HepG2 (cell line): ENCODE data around the gene ZDHHC11. TPM values are rescaled to one million over a fixed set of nuclear protein-coding genes. Genes with fewer than 3 reads are reported as not detected.

ENCODE experiments used
- AGO1 ChIP-seq: fragments of 200-400 bp; formaldehyde crosslinking; IDR thresholded peaks from 2 replicates; pipeline ENCODE4 v1.6.1; 2017; ENCODE audit warnings: mild to moderate bottlenecking, low read depth, low read length, moderate library complexity; ENCODE audit not compliant: poor library complexity, severe bottlenecking
- AGO2 ChIP-seq: fragments of 200-400 bp; formaldehyde crosslinking; optimal IDR thresholded peaks from 2 replicates; pipeline ENCODE3; 2017; ENCODE audit warnings: mild to moderate bottlenecking, low read depth, low read length, moderate library complexity
- CAMTA2 ChIP-seq: sonication (generic); formaldehyde crosslinking; IDR thresholded peaks from 2 replicates; pipeline ENCODE4 v1.4.0; 2020; ENCODE audit warnings: mild to moderate bottlenecking, missing genetic modification reagents, borderline replicate concordance
- CBFB ChIP-seq: sonication (generic); formaldehyde crosslinking; IDR thresholded peaks from 2 replicates; pipeline ENCODE4 v1.4.0; 2020; ENCODE audit warnings: missing genetic modification reagents
- FOXK2 ChIP-seq: fragments of 450-650 bp; IDR thresholded peaks from 2 replicates; pipeline ENCODE4 v1.6.1; 2016
- GATAD1 ChIP-seq: IDR thresholded peaks from 2 replicates; pipeline ENCODE4 v1.6.1; 2016; ENCODE audit warnings: missing genetic modification reagents, missing compliant biosample characterization
- HHEX ChIP-seq: IDR thresholded peaks from 2 replicates; pipeline ENCODE4 v1.6.1; 2016; ENCODE audit warnings: control low read depth
- KDM5A ChIP-seq: fragments of 200-600 bp; sonication (generic); IDR thresholded peaks from 2 replicates; pipeline ENCODE4 v1.7.0; 2018; ENCODE audit warnings: antibody characterized with exemption, mild to moderate bottlenecking, low read length, borderline replicate concordance
- KLF16 ChIP-seq, 2 experiments: sonication (generic) in 1 of 2; formaldehyde crosslinking in 1 of 2; IDR thresholded peaks; 2 replicates each; pipeline versions ENCODE4 v1.6.1 to v1.8.0; 2016 to 2023; ENCODE audit warnings: missing genetic modification reagents in 2 of 2, missing compliant biosample characterization in 1 of 2
- NFKB2 ChIP-seq: sonication (generic); formaldehyde crosslinking; IDR thresholded peaks from 2 replicates; pipeline ENCODE4 v1.4.0; 2020; ENCODE audit warnings: missing genetic modification reagents, borderline replicate concordance
- RXRA ChIP-seq: sonication (generic); formaldehyde crosslinking; IDR thresholded peaks from 2 replicates; pipeline ENCODE4 v1.5.1; 2020; ENCODE audit warnings: missing genetic modification reagents
- SNAPC5 ChIP-seq: sonication (generic); formaldehyde crosslinking; IDR thresholded peaks from 2 replicates; pipeline ENCODE4 v1.8.1; 2023; ENCODE audit warnings: mild to moderate bottlenecking, missing genetic modification reagents, borderline replicate concordance
- SP4 ChIP-seq: sonication (generic); formaldehyde crosslinking; IDR thresholded peaks from 2 replicates; pipeline ENCODE4 v1.8.1; 2023; ENCODE audit warnings: mild to moderate bottlenecking, missing genetic modification reagents
- TMF1 ChIP-seq: sonication (generic); formaldehyde crosslinking; IDR thresholded peaks from 2 replicates; pipeline ENCODE4 v1.8.1; 2022; ENCODE audit warnings: low read depth, missing genetic modification reagents
- TRIM22 ChIP-seq: fragments of 450-650 bp; IDR thresholded peaks from 2 replicates; pipeline ENCODE4 v1.6.1; 2017
- ZMYM2 ChIP-seq: sonication (generic); formaldehyde crosslinking; IDR thresholded peaks from 2 replicates; pipeline ENCODE4 v1.8.0; 2022; ENCODE audit warnings: mild to moderate bottlenecking, missing genetic modification reagents
- ZNF276 ChIP-seq: sonication (generic); formaldehyde crosslinking; IDR thresholded peaks from 2 replicates; pipeline ENCODE4 v1.4.0; 2020; ENCODE audit warnings: mild to moderate bottlenecking, low read depth, missing genetic modification reagents
- ZNF367 ChIP-seq: sonication (generic); formaldehyde crosslinking; IDR thresholded peaks from 2 replicates; pipeline ENCODE4 v1.4.0; 2020; ENCODE audit warnings: missing genetic modification reagents, borderline replicate concordance
- ZNF563 ChIP-seq: sonication (generic); formaldehyde crosslinking; IDR thresholded peaks from 2 replicates; pipeline ENCODE4 v1.8.0; 2022; ENCODE audit warnings: mild to moderate bottlenecking, moderate library complexity, missing genetic modification reagents
- ZNF761 ChIP-seq: sonication (generic); formaldehyde crosslinking; conservative IDR thresholded peaks from 2 replicates; pipeline ENCODE4 v1.4.0; 2020; ENCODE audit warnings: mild to moderate bottlenecking, missing genetic modification reagents
- ZNF891 ChIP-seq: sonication (generic); formaldehyde crosslinking; IDR thresholded peaks from 2 replicates; pipeline ENCODE4 v1.5.0; 2020; ENCODE audit warnings: mild to moderate bottlenecking, missing genetic modification reagents
- polyA plus RNA-seq, 8 experiments: library from polyadenylated mRNA; depleted of rRNA in 3 of 8; stranded (reverse) in 7 of 8; unstranded in 1 of 8; fragments of >200 nt; fragmentation: Illumina TruSeq in 4 of 8; extraction: Trizol in 4 of 8; gene quantifications; 2 replicates each; pipeline versions ENCODE4 v1.2.1 to v1.2.3, GENCODE V29; 2011 to 2016; ENCODE audit warnings: low read depth in 4 of 8, missing spikeins in 1 of 8, mixed read lengths in 1 of 8; ENCODE audit not compliant: insufficient read depth in 1 of 8
- total RNA-seq, 5 experiments: library from RNA; depleted of rRNA; stranded (reverse); fragments of >200 nt; fragmentation: Illumina TruSeq; extraction: Trizol; gene quantifications; 2 replicates each; pipeline ENCODE4 v1.2.3, GENCODE V29; 2016; ENCODE audit warnings: low read depth in 1 of 5
- TF ChIP-seq, protein P1 (sequence below): sonication (generic); formaldehyde crosslinking; IDR thresholded peaks from 2 replicates; pipeline ENCODE4 v1.9.0; 2022; ENCODE audit warnings: missing genetic modification reagents, mild to moderate bottlenecking, borderline replicate concordance
- TF ChIP-seq, protein P2 (sequence below): sonication (generic); formaldehyde crosslinking; IDR thresholded peaks from 2 replicates; pipeline ENCODE4 v1.4.0; 2020; ENCODE audit warnings: missing genetic modification reagents

The ZDHHC11 gene
- total and polyA plus RNA-seq, 2 of the 13 experiments (the other 11 are each of a cell fraction or from before 2014, with no cell fraction given) = 2.1 to 4.0 TPM

DNA sequence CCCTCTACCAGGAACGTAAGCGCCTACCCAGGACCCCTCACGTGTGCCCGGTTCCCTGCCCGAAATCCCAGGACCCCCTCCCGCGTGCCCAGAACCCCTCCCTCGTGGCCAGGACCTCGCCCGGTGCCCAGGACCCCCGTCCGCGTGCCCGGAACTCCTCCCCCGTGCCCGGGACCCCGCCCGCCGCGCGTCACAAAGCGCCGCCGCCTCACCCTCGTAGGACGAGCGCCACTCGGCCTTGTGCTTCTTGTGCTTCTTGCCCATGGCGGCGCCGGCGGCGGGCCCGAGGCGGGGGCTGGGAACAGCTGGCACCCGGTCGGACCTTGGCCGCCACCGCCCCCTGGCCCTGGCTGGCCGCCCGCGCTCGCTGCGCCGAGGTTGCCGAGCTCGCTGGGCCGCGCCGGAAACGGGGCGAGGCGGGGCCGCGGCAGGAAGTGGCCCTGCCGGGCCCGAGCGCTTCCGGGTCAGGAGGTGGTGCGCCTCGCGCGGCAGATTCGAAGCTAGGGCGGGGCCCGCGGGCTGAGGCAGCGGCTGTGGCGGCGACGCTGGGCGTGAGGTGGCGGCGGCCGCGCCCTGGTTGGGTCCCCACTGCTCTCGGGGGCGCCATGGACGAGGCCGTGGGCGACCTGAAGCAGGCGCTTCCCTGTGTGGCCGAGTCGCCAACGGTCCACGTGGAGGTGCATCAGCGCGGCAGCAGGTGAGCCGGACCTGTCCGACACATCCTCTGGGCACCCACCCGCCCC is 41.8 kb upstream of the ZDHHC11 start, which contains the start of the genes BRD9 and TRIP13 (continued):
- no peak for TF ChIP-seq TRIM22
- peak; percentile 41 for TF ChIP-seq AGO2
- peak; percentile 61; the same call in 1 of the 2 replicates for TF ChIP-seq ZNF761 (CRISPR knock-in tag)
- peak in 1 of 2 experiments; percentile 67; a peak in 1 of 4 replicates for TF ChIP-seq KLF16 (CRISPR knock-in tag; IDR thresholded peaks at IDR 0.05)
- TF ChIP-seq ZNF563 (CRISPR knock-in tag) = peak; percentile 87
- no peak for TF ChIP-seq AGO1
- TF ChIP-seq CAMTA2 (CRISPR knock-in tag) = no peak
- TF ChIP-seq ZMYM2 (CRISPR knock-in tag) = no peak
- peak; percentile 83 for TF ChIP-seq CBFB
- no peak for TF ChIP-seq HHEX (CRISPR knock-in tag)
- no peak for TF ChIP-seq ZNF276
- no peak for TF ChIP-seq FOXK2
- 0 out of 2 replicates have a peak, but pooled peaks have one; percentile 15 for TF ChIP-seq ZNF891 (CRISPR knock-in tag)
- peak; percentile 29; the same call in 1 of the 2 replicates for TF ChIP-seq RXRA
- no peak; the same call in 1 of the 2 replicates for TF ChIP-seq ZNF367 (CRISPR knock-in tag)
- TF ChIP-seq, protein P1, sequence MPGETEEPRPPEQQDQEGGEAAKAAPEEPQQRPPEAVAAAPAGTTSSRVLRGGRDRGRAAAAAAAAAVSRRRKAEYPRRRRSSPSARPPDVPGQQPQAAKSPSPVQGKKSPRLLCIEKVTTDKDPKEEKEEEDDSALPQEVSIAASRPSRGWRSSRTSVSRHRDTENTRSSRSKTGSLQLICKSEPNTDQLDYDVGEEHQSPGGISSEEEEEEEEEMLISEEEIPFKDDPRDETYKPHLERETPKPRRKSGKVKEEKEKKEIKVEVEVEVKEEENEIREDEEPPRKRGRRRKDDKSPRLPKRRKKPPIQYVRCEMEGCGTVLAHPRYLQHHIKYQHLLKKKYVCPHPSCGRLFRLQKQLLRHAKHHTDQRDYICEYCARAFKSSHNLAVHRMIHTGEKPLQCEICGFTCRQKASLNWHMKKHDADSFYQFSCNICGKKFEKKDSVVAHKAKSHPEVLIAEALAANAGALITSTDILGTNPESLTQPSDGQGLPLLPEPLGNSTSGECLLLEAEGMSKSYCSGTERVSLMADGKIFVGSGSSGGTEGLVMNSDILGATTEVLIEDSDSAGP = peak; percentile 49
- TF ChIP-seq, protein P2, sequence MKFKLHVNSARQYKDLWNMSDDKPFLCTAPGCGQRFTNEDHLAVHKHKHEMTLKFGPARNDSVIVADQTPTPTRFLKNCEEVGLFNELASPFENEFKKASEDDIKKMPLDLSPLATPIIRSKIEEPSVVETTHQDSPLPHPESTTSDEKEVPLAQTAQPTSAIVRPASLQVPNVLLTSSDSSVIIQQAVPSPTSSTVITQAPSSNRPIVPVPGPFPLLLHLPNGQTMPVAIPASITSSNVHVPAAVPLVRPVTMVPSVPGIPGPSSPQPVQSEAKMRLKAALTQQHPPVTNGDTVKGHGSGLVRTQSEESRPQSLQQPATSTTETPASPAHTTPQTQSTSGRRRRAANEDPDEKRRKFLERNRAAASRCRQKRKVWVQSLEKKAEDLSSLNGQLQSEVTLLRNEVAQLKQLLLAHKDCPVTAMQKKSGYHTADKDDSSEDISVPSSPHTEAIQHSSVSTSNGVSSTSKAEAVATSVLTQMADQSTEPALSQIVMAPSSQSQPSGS = 0 out of 2 replicates have a peak, but pooled peaks have one; percentile 21
- TF ChIP-seq GATAD1 (CRISPR knock-in tag) = peak; percentile 94
- TF ChIP-seq NFKB2 (CRISPR knock-in tag) = peak; percentile 34; the same call in 1 of the 2 replicates
- peak; percentile 91 for TF ChIP-seq SP4 (CRISPR knock-in tag)
- peak; percentile 93 for TF ChIP-seq TMF1 (CRISPR knock-in tag)
- TF ChIP-seq SNAPC5 (CRISPR knock-in tag) = 0 out of 2 replicates have a peak, but pooled peaks have one; percentile 45
- peak; percentile 76; the same call in 1 of the 2 replicates for TF ChIP-seq KDM5A
